Esophagus (tissue), 2 donors: Measurements from ENCODE around the gene CYP2J2. TPM values are rescaled to one million over a fixed set of nuclear protein-coding genes. Genes with fewer than 3 reads are reported as not detected.
"Not testable (repeated sequence)": the region's sequence is repeated elsewhere in the genome, so short reads cannot be mapped to it uniquely, and the experiment has no call there.

ENCODE experiments used
- H3K27ac ChIP-seq, 2 donors: one replicate each; pipeline ENCODE4 v1.5.1; 2013; ENCODE audit warnings: low read depth in 2 of 2, mild to moderate bottlenecking in 2 of 2, inconsistent platforms in 1 of 2, low read length in 1 of 2, moderate library complexity in 1 of 2
- H3K27me3 ChIP-seq, 2 donors: one replicate each; pipeline ENCODE4 v1.6.1; 2013; ENCODE audit warnings: low read length in 2 of 2, control low read depth in 1 of 2, mild to moderate bottlenecking in 1 of 2; ENCODE audit not compliant: insufficient read depth in 2 of 2, control insufficient read depth in 1 of 2
- H3K36me3 ChIP-seq, 2 donors: one replicate each; pipeline ENCODE4 v1.6.1; 2013; ENCODE audit warnings: low read length in 1 of 2; ENCODE audit not compliant: control insufficient read depth in 2 of 2, insufficient read depth in 2 of 2
- H3K4me1 ChIP-seq, 2 donors: one replicate each; pipeline ENCODE4 v1.6.1; 2013; ENCODE audit warnings: low read length in 1 of 2; ENCODE audit not compliant: control insufficient read depth in 2 of 2, insufficient read depth in 2 of 2
- H3K4me3 ChIP-seq, 2 donors: one replicate each; pipeline ENCODE4 v1.5.1; 2013; ENCODE audit warnings: low read length in 2 of 2, mild to moderate bottlenecking in 2 of 2, low read depth in 1 of 2, moderate library complexity in 1 of 2
- H3K9me3 ChIP-seq, 2 donors: one replicate each; pipeline ENCODE4 v1.6.1; 2013; ENCODE audit warnings: mild to moderate bottlenecking in 2 of 2, low read depth in 1 of 2, low read length in 1 of 2, moderate library complexity in 1 of 2; ENCODE audit not compliant: control insufficient read depth in 2 of 2, insufficient read depth in 1 of 2
- WGBS, 2 donors: extraction: QIAGEN DNeasy Blood & Tissue Kit; methylation state at CpG; one replicate each; pipeline ENCODE4 v1.1.7; 2013; 5-methylcytosine and 5-hydroxymethylcytosine counted together
- polyA plus RNA-seq, 2 donors: library from polyadenylated mRNA; stranded (reverse); fragments of 200-250 nt; gene quantifications; one replicate each; pipeline ENCODE4 v1.2.3, GENCODE V29; 2013
- donor health status: healthy with polysubstance abuse.
- donor health status: Bipolar disorder and iron deficiency.

CYP2J2 gene
- polyA plus RNA-seq, 2 donors, result 9.5 to 21.4 TPM

DNA sequence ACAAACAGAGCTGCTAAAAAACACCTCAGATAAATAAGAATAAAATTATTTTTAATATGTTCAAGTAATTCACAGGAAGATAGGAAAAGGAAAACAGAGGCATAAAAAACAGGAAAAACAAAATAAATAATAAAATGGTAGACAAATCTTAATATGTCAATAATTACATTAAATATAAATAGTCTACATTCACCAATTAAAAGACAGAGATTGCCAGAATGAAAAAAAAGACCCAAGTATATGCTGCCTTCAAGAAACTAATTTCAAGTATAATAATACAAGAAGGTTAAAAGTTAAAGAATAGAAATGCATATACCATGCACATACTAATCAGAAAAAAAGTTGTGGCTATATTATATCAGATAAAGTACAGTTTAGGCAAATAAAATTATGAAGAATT, 1.9 kb downstream of the CYP2J2 start:
- Histone ChIP-seq H3K27ac (no peak overlapping the region), H3K9me3 (no peaks in the 10 kb centered on the region), H3K4me3 (no peak overlapping the region), H3K4me1 (peaks cover 0 to 3% of the 10 kb centered on the region in 2 donors), H3K27me3 (peaks cover 0 to 3% of the 10 kb centered on the region in 2 donors), H3K36me3 (no peaks in the 10 kb centered on the region)

DNA sequence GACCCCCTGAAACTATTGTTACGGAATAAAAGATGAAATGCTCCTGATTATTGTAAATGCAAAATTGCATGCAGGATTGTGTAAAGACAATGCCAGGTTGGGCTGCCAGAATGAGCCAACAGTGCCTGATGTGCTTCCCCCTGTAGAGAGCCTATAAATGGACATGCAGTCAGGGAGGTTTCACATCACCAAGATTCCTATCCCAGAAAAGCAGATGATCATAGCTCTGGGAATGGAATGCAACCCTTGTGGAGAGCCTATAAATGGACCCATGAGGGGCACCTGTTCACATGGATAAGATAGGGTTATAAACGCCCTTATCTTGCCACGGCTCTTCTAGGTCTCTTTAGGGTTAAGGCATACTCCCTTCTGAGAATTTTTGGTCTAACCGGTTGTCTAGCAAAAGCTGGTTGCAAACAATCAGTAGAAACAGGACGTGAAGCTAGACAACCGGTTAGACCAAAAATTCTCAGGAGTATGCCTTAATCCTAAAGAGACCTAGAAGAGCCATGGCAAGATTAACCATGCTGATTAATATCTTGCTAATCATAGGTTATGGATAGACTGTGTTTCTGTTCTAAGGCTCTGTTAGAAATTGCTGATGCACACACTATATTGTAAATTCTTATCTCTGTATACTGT, 5.2 kb downstream of the CYP2J2 start:
- not testable (repeated sequence) for H3K4me3 ChIP-seq, H3K4me1 ChIP-seq, H3K9me3 ChIP-seq, H3K27ac ChIP-seq, H3K36me3 ChIP-seq, H3K27me3 ChIP-seq
- 59 to 68% methylated on average over 6 of the region's 6 CpGs for WGBS, 2 donors

DNA sequence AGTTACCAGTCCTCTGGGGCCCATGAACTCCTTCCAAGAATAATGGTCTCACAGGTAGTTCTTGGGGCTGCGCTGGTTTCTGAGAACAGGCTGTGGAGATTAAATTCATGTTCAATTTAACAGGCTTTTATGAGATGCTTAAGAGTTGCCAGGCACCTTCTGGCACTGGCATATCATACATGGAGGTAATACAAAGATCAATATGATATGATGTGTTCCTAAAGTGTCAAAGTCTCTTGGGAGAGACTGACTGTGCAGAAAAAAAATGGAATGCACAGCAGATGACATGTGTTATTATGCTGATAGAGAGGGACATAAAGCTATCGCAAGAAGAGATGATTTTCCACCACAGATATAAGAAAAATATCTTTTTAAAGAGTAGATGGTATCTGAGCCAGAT, 6.8 kb downstream of the CYP2J2 start:
- H3K27me3 ChIP-seq, result no peaks in the 10 kb centered on the region
- WGBS, 2 donors, result 83 to 90% methylated on average over 2 of the region's 2 CpGs
- no peak overlapping the region for H3K27ac ChIP-seq
- no peak overlapping the region for H3K4me3 ChIP-seq
- no peaks in the 10 kb centered on the region for H3K36me3 ChIP-seq
- no peaks in the 10 kb centered on the region for H3K4me1 ChIP-seq
- no peaks in the 10 kb centered on the region for H3K9me3 ChIP-seq

DNA sequence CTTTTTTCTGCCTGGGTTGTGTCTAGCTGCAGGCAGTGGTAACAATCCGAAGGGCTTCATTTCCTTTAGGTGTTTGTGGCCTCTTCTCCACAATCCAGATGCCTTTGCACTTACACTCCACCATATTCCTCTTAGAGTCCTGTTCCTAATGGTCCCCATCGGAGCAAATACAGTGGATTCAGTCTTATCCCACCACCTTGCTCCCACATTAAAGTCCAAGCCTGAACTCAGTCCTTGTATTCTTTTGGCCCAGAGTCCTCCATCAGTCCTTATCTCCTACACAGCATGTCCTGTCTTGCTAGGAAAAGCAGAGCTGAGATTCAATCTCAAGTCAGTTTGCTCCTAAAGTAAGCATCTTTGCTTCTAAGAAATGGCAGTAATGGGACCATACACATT, 8.8 kb downstream of the CYP2J2 start:
- H3K27me3 ChIP-seq, result no peaks in the 10 kb centered on the region
- 86 to 93% methylated on average over 2 of the region's 2 CpGs for WGBS, 2 donors
- H3K9me3 ChIP-seq, result no peaks in the 10 kb centered on the region
- no peak overlapping the region for H3K4me3 ChIP-seq
- H3K36me3 ChIP-seq, result no peaks in the 10 kb centered on the region
- no peak overlapping the region for H3K27ac ChIP-seq
- H3K4me1 ChIP-seq, result no peaks in the 10 kb centered on the region

DNA sequence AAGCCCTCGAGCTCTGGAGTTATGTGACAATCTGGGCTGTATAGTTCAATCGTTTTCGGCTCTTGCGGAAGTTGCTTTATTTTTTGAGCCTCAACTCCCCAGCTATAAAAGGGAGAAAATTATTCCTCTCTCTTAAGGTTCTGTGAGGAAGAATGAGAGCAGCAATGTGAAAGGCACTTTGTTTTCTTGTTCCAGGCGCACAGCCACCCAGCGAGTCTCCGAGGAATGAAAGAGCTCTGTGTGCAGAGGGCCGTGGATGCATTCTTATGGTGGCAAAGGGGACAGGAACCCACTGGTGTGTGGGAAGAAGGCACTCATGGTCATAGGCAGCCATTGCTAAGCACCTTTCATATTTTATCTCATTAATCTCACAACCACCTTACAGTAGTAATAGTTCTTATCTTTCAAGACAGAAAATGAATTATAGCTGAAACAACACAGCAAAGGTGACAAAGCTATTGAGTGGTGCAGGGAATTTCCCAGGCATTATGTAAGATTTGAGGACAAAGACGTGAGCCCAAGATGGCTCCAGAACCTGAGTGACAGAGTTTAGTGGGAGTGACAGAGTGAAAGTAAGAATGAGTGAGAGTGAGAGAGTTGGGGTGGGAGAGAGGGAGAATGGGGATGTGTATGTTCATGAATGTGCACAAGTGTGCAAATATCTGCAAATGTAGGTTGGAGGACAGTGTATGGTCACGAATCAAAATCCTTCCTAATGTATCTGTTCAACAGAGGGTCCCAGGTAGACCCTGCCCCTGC, 9.4 kb downstream of the CYP2J2 start:
- no peaks in the 10 kb centered on the region for H3K27me3 ChIP-seq
- no peak overlapping the region for H3K4me3 ChIP-seq
- H3K27ac ChIP-seq, result no peak overlapping the region
- 80 to 89% methylated on average over 10 of the region's 10 CpGs for WGBS, 2 donors
- H3K4me1 ChIP-seq, result no peaks in the 10 kb centered on the region
- H3K36me3 ChIP-seq, result no peaks in the 10 kb centered on the region
- no peaks in the 10 kb centered on the region for H3K9me3 ChIP-seq

DNA sequence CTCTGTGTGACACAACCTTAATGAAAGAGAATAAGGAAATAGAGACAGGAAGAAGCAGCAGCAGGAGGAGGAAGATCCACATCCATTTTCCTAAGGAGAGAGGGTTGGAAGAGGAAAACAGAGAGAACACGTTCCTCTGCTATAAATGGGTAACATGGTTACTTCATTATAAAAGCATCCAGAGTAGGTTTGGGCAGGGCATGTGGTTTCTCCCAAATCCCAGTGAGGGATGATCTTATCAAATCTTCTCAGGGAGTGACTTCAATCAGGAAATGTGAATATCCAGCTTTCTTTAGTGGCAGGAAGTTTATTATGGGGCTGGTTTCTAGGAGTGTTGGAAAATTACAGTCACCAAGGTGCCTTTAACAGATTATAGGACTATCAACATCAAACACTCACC, 11.1 kb downstream of the CYP2J2 start:
- WGBS, 2 donors, result 53 to 59% methylated on average over 1 of the region's 1 CpG

GRCh38 chr1:59914791-59915286, 11.7 kb downstream of the CYP2J2 start:
- not testable (repeated sequence) for H3K9me3 ChIP-seq, H3K27ac ChIP-seq, H3K36me3 ChIP-seq, H3K4me1 ChIP-seq, H3K4me3 ChIP-seq, H3K27me3 ChIP-seq
- 87 to 90% methylated on average over 7 of the region's 7 CpGs for WGBS, 2 donors

More for the DNA sequence above, 11.1 kb downstream of the CYP2J2 start:
- H3K4me3 ChIP-seq, result no peak overlapping the region
- H3K9me3 ChIP-seq, result no peaks in the 10 kb centered on the region
- no peak overlapping the region for H3K27ac ChIP-seq
- H3K36me3 ChIP-seq, result peaks cover 0 to 4% of the 10 kb centered on the region in 2 donors
- no peaks in the 10 kb centered on the region for H3K4me1 ChIP-seq
- H3K27me3 ChIP-seq, result no peaks in the 10 kb centered on the region

- H3K36me3 ChIP-seq, result peaks cover 0 to 4% of the 10 kb centered on the region in 2 donors
- no peaks in the 10 kb centered on the region for H3K27me3 ChIP-seq
- no peak overlapping the region for H3K27ac ChIP-seq
- WGBS, 2 donors, result 91 to 94% methylated on average over 2 of the region's 2 CpGs
- no peak overlapping the region for H3K4me3 ChIP-seq
- H3K4me1 ChIP-seq, result no peaks in the 10 kb centered on the region
- no peaks in the 10 kb centered on the region for H3K9me3 ChIP-seq
These were observed 17.9 kb downstream of the CYP2J2 start for GRCh38 chr1:59908682-59909081.

GRCh38 chr1:59908084-59908483, 18.5 kb downstream of the CYP2J2 start:
- Histone ChIP-seq H3K27ac (no peak overlapping the region), H3K4me1 (no peaks in the 10 kb centered on the region), H3K4me3 (no peak overlapping the region), H3K9me3 (no peaks in the 10 kb centered on the region), H3K27me3 (no peaks in the 10 kb centered on the region), H3K36me3 (peaks cover 0 to 4% of the 10 kb centered on the region in 2 donors)
- WGBS, 2 donors, result 77 to 83% methylated on average over 2 of the region's 2 CpGs

DNA sequence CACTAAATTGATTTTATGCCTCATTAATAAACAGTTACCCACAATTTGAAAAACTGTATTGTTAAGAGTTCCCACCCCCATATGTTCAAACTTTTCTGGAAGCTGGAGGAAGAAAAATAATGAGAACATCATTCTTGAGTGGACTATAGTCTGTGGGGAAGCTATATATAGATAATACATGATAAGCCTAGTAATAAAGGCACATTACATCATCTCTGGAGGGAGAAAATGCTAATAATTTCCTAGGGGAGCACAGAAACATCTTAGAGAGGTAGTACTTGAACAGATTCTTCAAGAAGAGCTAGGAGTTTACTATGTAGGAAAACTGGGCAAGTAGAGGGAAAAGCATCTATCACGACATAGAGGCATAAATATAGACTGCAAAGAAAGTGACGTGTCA, 19.6 kb downstream of the CYP2J2 start:
- H3K36me3 ChIP-seq, result peaks cover 0 to 4% of the 10 kb centered on the region in 2 donors
- H3K27ac ChIP-seq, result no peak overlapping the region
- WGBS, 2 donors, result 78 to 82% methylated on average over 2 of the region's 2 CpGs
- no peaks in the 10 kb centered on the region for H3K9me3 ChIP-seq
- no peaks in the 10 kb centered on the region for H3K4me1 ChIP-seq
- no peak overlapping the region for H3K4me3 ChIP-seq
- H3K27me3 ChIP-seq, result no peaks in the 10 kb centered on the region
